K562 (cell line): ENCODE measurements around the gene PRKAG2. TPM values are rescaled to one million over a fixed set of nuclear protein-coding genes. Genes with fewer than 3 reads are reported as not detected.
A peak's percentile ranks its signal among the peaks of the same experiment; 100 is the strongest.

Source experiments
- DDX20 ChIP-seq: fragments of 450-650 bp; IDR thresholded peaks from 2 replicates; pipeline ENCODE4 v1.6.1; 2016; ENCODE audit warnings: missing genetic modification characterization, low read depth, mild to moderate bottlenecking, missing compliant biosample characterization, moderate library complexity
- ELK1 ChIP-seq: sonication (generic); formaldehyde crosslinking; IDR thresholded peaks from 2 replicates; pipeline ENCODE4 v1.8.1; 2022; ENCODE audit warnings: missing genetic modification reagents
- GABPB2 ChIP-seq: fragments of 250-450 bp; sonication (Bioruptor Pico); conservative IDR thresholded peaks from 2 replicates; pipeline ENCODE4 v1.5.1; 2021; ENCODE audit warnings: mild to moderate bottlenecking
- GTF2E2 ChIP-seq: fragments of 200-800 bp; sonication (Bioruptor generic); IDR thresholded peaks from 2 replicates; pipeline ENCODE4 v1.6.1; 2016; ENCODE audit warnings: missing genetic modification characterization, missing compliant biosample characterization
- HMGN3 ChIP-seq: IDR thresholded peaks from 2 replicates; pipeline ENCODE4 v1.6.1; 2011; ENCODE audit warnings: borderline replicate concordance, low read depth, mild to moderate bottlenecking, mixed read lengths, low read length; ENCODE audit not compliant: insufficient read length; ENCODE audit errors: extremely low read depth
- KLF16 ChIP-seq: IDR thresholded peaks from 2 replicates; pipeline ENCODE4 v1.6.1; 2016; ENCODE audit warnings: antibody characterized with exemption
- MCM7 ChIP-seq, 2 experiments: fragments of 450-650 bp; IDR thresholded peaks; 2 replicates each; pipeline ENCODE4 v1.6.1; 2016 to 2018
- MYNN ChIP-seq, 2 experiments: sonication (generic); formaldehyde crosslinking in 1 of 2; IDR thresholded peaks; 2 replicates each; pipeline versions ENCODE4 v1.5.0 to v1.6.1; 2016 to 2020; ENCODE audit warnings: antibody characterized with exemption in 1 of 2, missing genetic modification reagents in 1 of 2
- PKNOX1 ChIP-seq: fragments of 450-650 bp; IDR thresholded peaks from 2 replicates; pipeline ENCODE4 v1.6.1; 2016
- POU5F1 ChIP-seq: fragments of 150-350 bp; IDR thresholded peaks from 2 replicates; pipeline ENCODE4 v1.6.1; 2014; ENCODE audit warnings: borderline replicate concordance, low read length, low read depth, mild to moderate bottlenecking; ENCODE audit not compliant: partially characterized antibody
- PTTG1 ChIP-seq: fragments of 450-650 bp; IDR thresholded peaks from 2 replicates; pipeline ENCODE4 v1.6.1; 2016; ENCODE audit warnings: low read depth, mild to moderate bottlenecking, missing genetic modification characterization, missing compliant biosample characterization
- RFX7 ChIP-seq: fragments of 250-450 bp; sonication (Bioruptor Pico); IDR thresholded peaks from 2 replicates; pipeline ENCODE4 v1.5.1; 2021; ENCODE audit warnings: mild to moderate bottlenecking
- TSC22D4 ChIP-seq: fragments of 450-650 bp; IDR thresholded peaks from 2 replicates; pipeline ENCODE4 v1.6.1; 2016; ENCODE audit warnings: missing genetic modification characterization, missing biosample characterization, control low read depth
- ZBTB7A ChIP-seq: IDR thresholded peaks from 2 replicates; pipeline ENCODE4 v1.6.1; 2011; ENCODE audit warnings: low read depth, mild to moderate bottlenecking, low read length, moderate library complexity, borderline replicate concordance; ENCODE audit not compliant: control insufficient read depth
- ZNF274 ChIP-seq: IDR thresholded peaks from 2 replicates; pipeline ENCODE4 v1.6.1; 2011; ENCODE audit warnings: low read depth, mild to moderate bottlenecking, low read length, moderate library complexity, borderline replicate concordance
- ZNF282 ChIP-seq: sonication (generic); formaldehyde crosslinking; IDR thresholded peaks from 2 replicates; pipeline ENCODE4 v1.8.1; 2023; ENCODE audit warnings: missing genetic modification reagents
- ZNF318 ChIP-seq, 2 experiments: fragments of 450-650 bp; IDR thresholded peaks; 2 replicates each; pipeline ENCODE4 v1.6.1; 2016; ENCODE audit warnings: mild to moderate bottlenecking in 2 of 2, borderline replicate concordance in 1 of 2, low read depth in 1 of 2, moderate library complexity in 1 of 2
- ZNF785 ChIP-seq: fragments of 250-450 bp; sonication (Bioruptor Pico); IDR thresholded peaks from 2 replicates; pipeline ENCODE4 v1.4.0; 2020; ENCODE audit warnings: mild to moderate bottlenecking
- polyA plus RNA-seq, 8 experiments: library from polyadenylated mRNA; depleted of rRNA in 4 of 8; stranded (reverse) in 5 of 8; unstranded in 3 of 8; fragments of >200 nt; fragmentation: Nextera tagmentation in 2 of 8; fragmentation: Illumina TruSeq in 1 of 8; extraction: Ambion mirVana in 2 of 8; extraction: Trizol in 1 of 8; gene quantifications; 2 replicates each; pipeline versions ENCODE4 v1.2.1 to v1.2.3, GENCODE V29; 2011 to 2014; ENCODE audit warnings: inconsistent platforms in 1 of 8, missing spikeins in 1 of 8
- total RNA-seq, 7 experiments: library from RNA; depleted of rRNA in 6 of 7; stranded (reverse); fragments of >200 nt in 6 of 7; fragmentation: Illumina TruSeq in 2 of 7; extraction: Trizol in 2 of 7; gene quantifications; 2 replicates each; pipeline versions ENCODE4 v1.2.1 to v1.2.3, GENCODE V29; 2011 to 2021; ENCODE audit warnings: low replicate concordance in 1 of 7

The PRKAG2 gene
- total and polyA plus RNA-seq, 9 of the 15 experiments (the other 6 are each of a cell fraction or from before 2014, with no cell fraction given): 0.99 to 5.6 (median 3.3) TPM

GRCh38 chr7:151631953-151632749, 244.8 kb downstream of the PRKAG2 start (continued):
- TF ChIP-seq HMGN3: peak; percentile 55
- TF ChIP-seq DDX20 (tag): no peak
- no peak for TF ChIP-seq KLF16
- TF ChIP-seq PKNOX1: no peak
- no peak for TF ChIP-seq TSC22D4 (tag)
- TF ChIP-seq ZNF274: no peak
- TF ChIP-seq MYNN (IDR thresholded peaks at IDR 0.05): no peak
- no peak for TF ChIP-seq MYNN (CRISPR knock-in tag; IDR thresholded peaks at IDR 0.05)
- TF ChIP-seq MCM7 (IDR thresholded peaks at IDR 0.05): no peak
- TF ChIP-seq ZNF785 (CRISPR knock-in tag): no peak
- TF ChIP-seq ZNF282 (CRISPR knock-in tag): no peak
- no peak for TF ChIP-seq RFX7 (CRISPR knock-in tag)
- no peak for TF ChIP-seq GABPB2 (CRISPR knock-in tag)
- no peak for TF ChIP-seq ZNF318 (IDR thresholded peaks at IDR 0.05; ENCODE audit: borderline replicate concordance in 1 of 2, low read depth in 1 of 2)
- TF ChIP-seq GTF2E2: no peak
- no peak for TF ChIP-seq PTTG1 (tag)
- no peak for TF ChIP-seq POU5F1
- no peak for TF ChIP-seq ELK1
- peak; percentile 87; the same call in 1 of the 2 replicates for TF ChIP-seq ZBTB7A
